Measurements from ENCODE around the gene DCAF7. TPM values are rescaled to one million over a fixed set of nuclear protein-coding genes. Genes with fewer than 3 reads are reported as not detected.

The DCAF7 gene
- total RNA-seq, 1 experiment from 2014 or later: 60.4 TPM

DNA sequence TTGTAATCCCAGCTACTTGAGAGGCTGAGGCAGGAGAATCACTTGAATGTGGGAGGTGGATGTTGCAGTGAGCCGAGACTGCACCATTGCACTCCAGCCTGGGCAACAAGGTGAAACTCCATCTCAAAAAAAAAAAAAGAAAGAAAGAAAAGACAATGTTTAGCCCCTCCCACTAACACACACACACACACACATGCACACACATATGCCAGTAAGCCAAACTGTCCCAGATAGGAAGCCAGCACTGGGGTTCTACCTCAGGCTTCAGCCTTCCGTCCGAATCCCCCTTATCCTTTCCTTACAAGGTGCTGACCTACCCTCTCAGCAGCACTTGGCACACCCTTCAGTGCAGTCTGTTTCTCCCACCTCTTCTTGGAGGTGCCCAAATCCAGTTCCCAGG is 35.8 kb upstream of the DCAF7 start:
- DNase-seq (ENCODE audit: low read depth, low spot score): no peak
- ChIA-PET CTCF (interaction anchor here (0.7 kb wide), 1 partner anchor 44 kb away, joined by 4 read pairs; no protein-coding TSS in a partner anchor), POLR2A (no interaction called here)
- in situ Hi-C loops (cut with HindIII; ENCODE audit: low pct_unique_long_range_greater_than_20kb, low sequenced_read_pairs): no loop called here
- intact Hi-C loops (cut with micrococcal nuclease; ENCODE audit: unreplicated experiment): no loop called here
- no TSS peak for BruUV-seq (replicated peaks)
- H3K9me3 ChIP-seq (ENCODE audit: control insufficient read depth, insufficient read depth, low read depth, low read length): no peaks in the 10 kb centered on the region
- ATAC-seq: no peak
- no peak overlapping the region for H3K4me3 ChIP-seq (ENCODE audit: low read depth in 2 of 2, low read length in 2 of 2)
- H3K36me3 ChIP-seq (ENCODE audit: control insufficient read depth, insufficient read depth, low read length): no peaks in the 10 kb centered on the region
- peaks cover 4% of the 10 kb centered on the region; the same call in 1 of the 2 replicates for H3K27me3 ChIP-seq (ENCODE audit: control insufficient read depth, insufficient read depth, low read length)
- no peaks in the 10 kb centered on the region for H3K4me1 ChIP-seq (ENCODE audit: control insufficient read depth, insufficient read depth, low read length)
- TF ChIP-seq, protein P1, sequence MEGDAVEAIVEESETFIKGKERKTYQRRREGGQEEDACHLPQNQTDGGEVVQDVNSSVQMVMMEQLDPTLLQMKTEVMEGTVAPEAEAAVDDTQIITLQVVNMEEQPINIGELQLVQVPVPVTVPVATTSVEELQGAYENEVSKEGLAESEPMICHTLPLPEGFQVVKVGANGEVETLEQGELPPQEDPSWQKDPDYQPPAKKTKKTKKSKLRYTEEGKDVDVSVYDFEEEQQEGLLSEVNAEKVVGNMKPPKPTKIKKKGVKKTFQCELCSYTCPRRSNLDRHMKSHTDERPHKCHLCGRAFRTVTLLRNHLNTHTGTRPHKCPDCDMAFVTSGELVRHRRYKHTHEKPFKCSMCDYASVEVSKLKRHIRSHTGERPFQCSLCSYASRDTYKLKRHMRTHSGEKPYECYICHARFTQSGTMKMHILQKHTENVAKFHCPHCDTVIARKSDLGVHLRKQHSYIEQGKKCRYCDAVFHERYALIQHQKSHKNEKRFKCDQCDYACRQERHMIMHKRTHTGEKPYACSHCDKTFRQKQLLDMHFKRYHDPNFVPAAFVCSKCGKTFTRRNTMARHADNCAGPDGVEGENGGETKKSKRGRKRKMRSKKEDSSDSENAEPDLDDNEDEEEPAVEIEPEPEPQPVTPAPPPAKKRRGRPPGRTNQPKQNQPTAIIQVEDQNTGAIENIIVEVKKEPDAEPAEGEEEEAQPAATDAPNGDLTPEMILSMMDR (IDR thresholded peaks at IDR 0.05): no peak
- TF ChIP-seq, protein P2, sequence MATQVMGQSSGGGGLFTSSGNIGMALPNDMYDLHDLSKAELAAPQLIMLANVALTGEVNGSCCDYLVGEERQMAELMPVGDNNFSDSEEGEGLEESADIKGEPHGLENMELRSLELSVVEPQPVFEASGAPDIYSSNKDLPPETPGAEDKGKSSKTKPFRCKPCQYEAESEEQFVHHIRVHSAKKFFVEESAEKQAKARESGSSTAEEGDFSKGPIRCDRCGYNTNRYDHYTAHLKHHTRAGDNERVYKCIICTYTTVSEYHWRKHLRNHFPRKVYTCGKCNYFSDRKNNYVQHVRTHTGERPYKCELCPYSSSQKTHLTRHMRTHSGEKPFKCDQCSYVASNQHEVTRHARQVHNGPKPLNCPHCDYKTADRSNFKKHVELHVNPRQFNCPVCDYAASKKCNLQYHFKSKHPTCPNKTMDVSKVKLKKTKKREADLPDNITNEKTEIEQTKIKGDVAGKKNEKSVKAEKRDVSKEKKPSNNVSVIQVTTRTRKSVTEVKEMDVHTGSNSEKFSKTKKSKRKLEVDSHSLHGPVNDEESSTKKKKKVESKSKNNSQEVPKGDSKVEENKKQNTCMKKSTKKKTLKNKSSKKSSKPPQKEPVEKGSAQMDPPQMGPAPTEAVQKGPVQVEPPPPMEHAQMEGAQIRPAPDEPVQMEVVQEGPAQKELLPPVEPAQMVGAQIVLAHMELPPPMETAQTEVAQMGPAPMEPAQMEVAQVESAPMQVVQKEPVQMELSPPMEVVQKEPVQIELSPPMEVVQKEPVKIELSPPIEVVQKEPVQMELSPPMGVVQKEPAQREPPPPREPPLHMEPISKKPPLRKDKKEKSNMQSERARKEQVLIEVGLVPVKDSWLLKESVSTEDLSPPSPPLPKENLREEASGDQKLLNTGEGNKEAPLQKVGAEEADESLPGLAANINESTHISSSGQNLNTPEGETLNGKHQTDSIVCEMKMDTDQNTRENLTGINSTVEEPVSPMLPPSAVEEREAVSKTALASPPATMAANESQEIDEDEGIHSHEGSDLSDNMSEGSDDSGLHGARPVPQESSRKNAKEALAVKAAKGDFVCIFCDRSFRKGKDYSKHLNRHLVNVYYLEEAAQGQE (IDR thresholded peaks at IDR 0.05; ENCODE audit: insufficient read depth in 1 of 2, low read depth in 2 of 2, low read length in 1 of 2): no peak
- no peak for TF ChIP-seq TCF7L2 (IDR thresholded peaks at IDR 0.05; ENCODE audit: low read depth, low read length)
- no peak for TF ChIP-seq SIN3A (IDR thresholded peaks at IDR 0.05; ENCODE audit: borderline replicate concordance, insufficient read depth, low read depth, low read length)
- no peak for TF ChIP-seq POLR2AphosphoS5 (IDR thresholded peaks at IDR 0.05; ENCODE audit: low read depth, low read length)
- no peak overlapping the region for H3K27ac ChIP-seq (ENCODE audit: low read length)

- ATAC-seq (no peak), DNase-seq (ENCODE audit: low read depth, low spot score) (no peak)
- Histone ChIP-seq H3K27me3 (ENCODE audit: control insufficient read depth, insufficient read depth, low read length) (peaks cover 4% of the 10 kb centered on the region; the same call in 1 of the 2 replicates), H3K36me3 (ENCODE audit: control insufficient read depth, insufficient read depth, low read length) (no peaks in the 10 kb centered on the region), H3K27ac (ENCODE audit: low read length) (no peak overlapping the region), H3K4me3 (ENCODE audit: low read depth in 2 of 2, low read length in 2 of 2) (no peak overlapping the region), H3K4me1 (ENCODE audit: control insufficient read depth, insufficient read depth, low read length) (no peaks in the 10 kb centered on the region), H3K9me3 (ENCODE audit: control insufficient read depth, insufficient read depth, low read depth, low read length) (no peaks in the 10 kb centered on the region)
- intact Hi-C loops (cut with micrococcal nuclease; ENCODE audit: unreplicated experiment) (no loop called here), in situ Hi-C loops (cut with HindIII; ENCODE audit: low pct_unique_long_range_greater_than_20kb, low sequenced_read_pairs) (no loop called here)
- no TSS peak for BruUV-seq (replicated peaks)
- ChIA-PET POLR2A (no interaction called here), CTCF (no interaction called here)
- TF ChIP-seq SIN3A (IDR thresholded peaks at IDR 0.05; ENCODE audit: borderline replicate concordance, insufficient read depth, low read depth, low read length): no peak
- no peak for TF ChIP-seq POLR2AphosphoS5 (IDR thresholded peaks at IDR 0.05; ENCODE audit: low read depth, low read length)
- TF ChIP-seq, protein P2 (IDR thresholded peaks at IDR 0.05; ENCODE audit: insufficient read depth in 1 of 2, low read depth in 2 of 2, low read length in 1 of 2): no peak
- TF ChIP-seq TCF7L2 (IDR thresholded peaks at IDR 0.05; ENCODE audit: low read depth, low read length): no peak
- TF ChIP-seq, protein P1 (IDR thresholded peaks at IDR 0.05): no peak
Measured at GRCh38 chr17:63514974-63515373, 35.3 kb upstream of the DCAF7 start.
